Fibroblast of the aortic adventitia (primary cell): Measurements from ENCODE around the gene TCF7L1. TPM values are rescaled to one million over a fixed set of nuclear protein-coding genes. Genes with fewer than 3 reads are reported as not detected.
"Not testable (repeated sequence)": the region's sequence is repeated elsewhere in the genome, so short reads cannot be mapped to it uniquely, and the experiment has no call there.

Source experiments
- DNase-seq: peaks from one replicate; pipeline ENCODE4 v3.0.0-alpha.2; 2010; ENCODE audit warnings: low read depth
- H3K4me3 ChIP-seq: 2 replicates; pipeline ENCODE4 v1.5.1; 2011; ENCODE audit warnings: low read depth, mild to moderate bottlenecking, control low read depth, low read length, moderate library complexity
- total RNA-seq: library from RNA; depleted of rRNA; stranded (reverse); fragments of >200 nt; gene quantifications from 2 replicates; pipeline ENCODE4 v1.2.3, GENCODE V29; 2012; ENCODE audit warnings: low replicate concordance
- TF ChIP-seq, protein P1 (sequence below): IDR thresholded peaks from 2 replicates; pipeline ENCODE4 v1.5.1; 2011; ENCODE audit warnings: mild to moderate bottlenecking, low read length, control low read depth, inconsistent platforms; ENCODE audit not compliant: insufficient read depth

TCF7L1 gene
- total RNA-seq, 1 donor = 3.7 TPM

- DNase-seq = no peak
- TF ChIP-seq, protein P1, sequence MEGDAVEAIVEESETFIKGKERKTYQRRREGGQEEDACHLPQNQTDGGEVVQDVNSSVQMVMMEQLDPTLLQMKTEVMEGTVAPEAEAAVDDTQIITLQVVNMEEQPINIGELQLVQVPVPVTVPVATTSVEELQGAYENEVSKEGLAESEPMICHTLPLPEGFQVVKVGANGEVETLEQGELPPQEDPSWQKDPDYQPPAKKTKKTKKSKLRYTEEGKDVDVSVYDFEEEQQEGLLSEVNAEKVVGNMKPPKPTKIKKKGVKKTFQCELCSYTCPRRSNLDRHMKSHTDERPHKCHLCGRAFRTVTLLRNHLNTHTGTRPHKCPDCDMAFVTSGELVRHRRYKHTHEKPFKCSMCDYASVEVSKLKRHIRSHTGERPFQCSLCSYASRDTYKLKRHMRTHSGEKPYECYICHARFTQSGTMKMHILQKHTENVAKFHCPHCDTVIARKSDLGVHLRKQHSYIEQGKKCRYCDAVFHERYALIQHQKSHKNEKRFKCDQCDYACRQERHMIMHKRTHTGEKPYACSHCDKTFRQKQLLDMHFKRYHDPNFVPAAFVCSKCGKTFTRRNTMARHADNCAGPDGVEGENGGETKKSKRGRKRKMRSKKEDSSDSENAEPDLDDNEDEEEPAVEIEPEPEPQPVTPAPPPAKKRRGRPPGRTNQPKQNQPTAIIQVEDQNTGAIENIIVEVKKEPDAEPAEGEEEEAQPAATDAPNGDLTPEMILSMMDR = no peak
- no peak overlapping the region for H3K4me3 ChIP-seq
Measured at GRCh38 chr2:85310330-85310729, 177.1 kb downstream of the TCF7L1 start.

DNA sequence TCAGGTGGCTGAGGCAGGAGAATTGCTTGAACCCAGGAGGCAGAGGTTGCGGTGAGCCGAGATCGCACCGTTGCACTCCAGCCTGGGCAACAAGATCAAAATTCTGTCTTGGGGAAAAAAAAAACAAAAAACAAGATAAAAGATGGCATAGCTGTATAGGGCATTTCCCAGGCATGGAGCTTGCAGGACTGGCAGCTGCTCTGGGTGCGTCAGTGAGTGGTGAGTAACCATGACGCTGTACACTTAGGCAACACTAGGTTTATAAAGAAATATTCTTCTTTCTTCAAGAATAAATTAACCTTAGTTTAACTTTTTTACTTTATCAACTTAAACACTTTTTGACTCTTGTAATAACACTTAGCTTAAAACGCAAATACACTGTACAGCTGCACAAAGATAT is 179.2 kb downstream of the TCF7L1 start:
- H3K4me3 ChIP-seq = no peak overlapping the region
- TF ChIP-seq, protein P1 = no peak
- peak; percentile 87 for DNase-seq

GRCh38 chr2:85314884-85315242 is 181.7 kb downstream of the TCF7L1 start:
- TF ChIP-seq, protein P1 = no peak
- H3K4me3 ChIP-seq = no peak overlapping the region
- no peak for DNase-seq

GRCh38 chr2:85315921-85316320 is 182.7 kb downstream of the TCF7L1 start:
- H3K4me3 ChIP-seq, DNase-seq: not testable (repeated sequence)

DNA sequence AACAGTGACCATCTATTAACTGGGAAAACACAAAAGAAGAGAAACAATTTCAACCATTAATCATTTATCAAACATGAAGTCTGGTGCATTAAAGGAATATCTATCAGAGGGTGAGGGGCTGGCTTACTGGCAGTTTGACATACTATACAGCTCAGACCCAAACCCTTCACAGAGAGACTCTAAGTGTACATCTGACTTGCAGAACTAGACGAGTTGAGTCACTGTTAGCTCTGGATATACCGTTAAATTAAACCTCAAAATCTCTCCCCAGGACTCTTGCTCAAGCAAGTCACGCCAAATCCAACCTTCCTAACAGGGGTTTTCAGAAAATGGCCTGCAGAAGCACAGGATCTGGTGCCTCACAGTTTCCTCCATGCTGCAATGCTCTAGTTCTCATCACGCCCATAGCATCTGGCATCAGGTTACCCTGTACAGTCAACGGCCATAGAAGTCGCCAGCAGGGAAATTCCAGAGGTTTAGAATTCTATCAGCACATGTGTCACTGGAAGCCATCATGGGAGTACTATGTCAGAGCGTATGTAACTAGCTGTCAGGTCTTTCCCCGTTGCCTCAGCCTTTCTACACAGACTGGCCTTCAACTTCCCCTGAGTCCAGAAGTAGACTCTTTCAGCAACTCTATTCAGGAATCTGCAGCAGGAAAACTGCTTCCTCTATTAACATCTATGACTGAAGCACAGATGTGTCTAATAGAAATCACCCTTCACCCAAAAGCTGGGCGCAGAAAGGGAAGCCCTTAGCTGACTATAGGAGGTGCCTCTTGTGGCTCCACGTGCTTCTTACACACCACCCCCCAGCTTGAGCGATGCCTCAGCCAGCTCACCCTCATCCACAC is 185.3 kb downstream of the TCF7L1 start:
- DNase-seq = peak; percentile 81
- H3K4me3 ChIP-seq = no peak overlapping the region
- TF ChIP-seq, protein P1 = no peak

DNA sequence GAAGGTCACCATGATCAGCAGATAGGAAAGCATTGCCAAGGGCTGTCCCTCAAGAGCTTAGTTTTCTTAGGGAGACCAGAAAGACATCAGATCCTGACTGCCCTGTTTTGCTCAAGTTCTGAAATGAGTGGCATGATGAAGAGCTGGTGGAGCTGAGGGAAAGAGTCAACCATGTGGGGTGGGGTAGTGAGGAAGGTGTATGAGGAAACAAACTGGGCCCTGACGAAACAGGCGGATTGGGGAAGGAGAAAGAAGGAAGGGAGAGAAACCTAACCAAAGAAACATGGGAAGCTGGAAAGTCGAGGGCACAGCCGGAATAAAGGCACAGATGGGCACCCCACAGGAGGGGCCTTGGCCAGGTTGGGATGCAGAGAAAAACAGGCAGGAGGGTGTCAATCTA is 186.6 kb downstream of the TCF7L1 start:
- DNase-seq = no peak
- TF ChIP-seq, protein P1 = no peak
- no peak overlapping the region for H3K4me3 ChIP-seq

GRCh38 chr2:85323351-85323987 is 190.3 kb downstream of the TCF7L1 start:
- DNase-seq = no peak
- TF ChIP-seq, protein P1 = no peak
- no peak overlapping the region for H3K4me3 ChIP-seq

GRCh38 chr2:85323988-85324367 is 190.8 kb downstream of the TCF7L1 start:
- not testable (repeated sequence) for H3K4me3 ChIP-seq, DNase-seq
